Neural progenitor cell (in vitro differentiated cells): ENCODE results near the gene KIAA0825. TPM values are rescaled to one million over a fixed set of nuclear protein-coding genes. Genes with fewer than 3 reads are reported as not detected.
"Not testable (repeated sequence)": the region's sequence is repeated elsewhere in the genome, so short reads cannot be mapped to it uniquely, and the experiment has no call there.

Source experiments
- DNase-seq: peaks from one replicate; pipeline ENCODE4 v3.0.0-alpha.2; 2016; ENCODE audit warnings: low spot score
- H2AFZ ChIP-seq: fragments of 200-600 bp; sonication (generic); replicated peaks from 2 replicates; pipeline ENCODE4 v1.6.1; 2016; ENCODE audit warnings: antibody characterized with exemption
- H3F3A ChIP-seq: fragments of 200-600 bp; sonication (generic); 2 replicates; pipeline ENCODE4 v1.6.1; 2016; ENCODE audit warnings: antibody characterized with exemption, low read depth
- H3K27ac ChIP-seq: fragments of 200-600 bp; sonication (generic); 2 replicates; pipeline ENCODE4 v1.5.1; 2016; ENCODE audit warnings: mild to moderate bottlenecking
- H3K27me3 ChIP-seq: fragments of 200-600 bp; sonication (generic); 2 replicates; pipeline ENCODE4 v1.6.1; 2016; ENCODE audit warnings: mild to moderate bottlenecking, moderate library complexity
- H3K36me3 ChIP-seq: fragments of 200-600 bp; sonication (generic); 2 replicates; pipeline ENCODE4 v1.5.1; 2016
- H3K4me1 ChIP-seq: fragments of 200-600 bp; sonication (generic); 2 replicates; pipeline ENCODE4 v1.6.1; 2016; ENCODE audit warnings: mixed run types
- H3K4me2 ChIP-seq: fragments of 200-600 bp; sonication (generic); 2 replicates; pipeline ENCODE4 v1.6.1; 2016
- H3K4me3 ChIP-seq: fragments of 200-600 bp; sonication (generic); 2 replicates; pipeline ENCODE4 v1.5.1; 2016
- H3K79me2 ChIP-seq: fragments of 200-600 bp; sonication (generic); 2 replicates; pipeline ENCODE4 v1.6.1; 2016; ENCODE audit warnings: low read depth
- H3K9ac ChIP-seq: fragments of 200-600 bp; sonication (generic); 2 replicates; pipeline ENCODE4 v1.6.1; 2016
- H3K9me3 ChIP-seq: fragments of 200-600 bp; sonication (generic); 2 replicates; pipeline ENCODE4 v1.5.1; 2016; ENCODE audit warnings: low read depth
- H4K20me1 ChIP-seq: fragments of 200-600 bp; sonication (generic); 2 replicates; pipeline ENCODE4 v1.6.1; 2016; ENCODE audit warnings: low read depth
- H3K27ac Mint-ChIP-seq: 3 replicates; pipeline ENCODE4 v1.8.0; 2021; ENCODE audit warnings: mixed read lengths
- H3K27me3 Mint-ChIP-seq: 2 replicates; pipeline ENCODE4 v1.8.0; 2022; ENCODE audit warnings: low read depth, mild to moderate bottlenecking, inconsistent platforms, moderate library complexity, mixed read lengths; ENCODE audit not compliant: insufficient read depth
- H3K36me3 Mint-ChIP-seq: 3 replicates; pipeline ENCODE4 v1.8.0; 2021; ENCODE audit warnings: mixed read lengths
- H3K4me1 Mint-ChIP-seq: 3 replicates; pipeline ENCODE4 v1.8.0; 2021; ENCODE audit warnings: mixed read lengths
- H3K4me3 Mint-ChIP-seq: 3 replicates; pipeline ENCODE4 v1.8.0; 2021; ENCODE audit warnings: mild to moderate bottlenecking, moderate library complexity, mixed read lengths
- H3K9me3 Mint-ChIP-seq: 3 replicates; pipeline ENCODE4 v1.8.0; 2020; ENCODE audit warnings: mixed read lengths
- CTCF ChIP-seq: fragments of 200-600 bp; sonication (generic); IDR thresholded peaks from 2 replicates; pipeline ENCODE4 v1.5.1; 2017; ENCODE audit warnings: antibody characterized with exemption, mild to moderate bottlenecking
- EZH2 ChIP-seq: fragments of 200-600 bp; sonication (generic); IDR thresholded peaks from 2 replicates; pipeline ENCODE4 v1.6.1; 2017; ENCODE audit warnings: antibody characterized with exemption, mild to moderate bottlenecking, moderate library complexity
- EZH2phosphoT487 ChIP-seq: fragments of 200-600 bp; sonication (generic); IDR thresholded peaks from 2 replicates; pipeline ENCODE4 v1.6.1; 2017; ENCODE audit warnings: antibody characterized with exemption
- total RNA-seq: library from RNA; depleted of rRNA; stranded (reverse); fragments of >200 nt; gene quantifications from 2 replicates; pipeline ENCODE4 v1.2.3, GENCODE V29; 2015; ENCODE audit warnings: low replicate concordance

KIAA0825 gene
- total RNA-seq, 1 donor from 2014 or later, result 3.7 TPM

GRCh38 chr5:94359880-94360279 is 258.5 kb downstream of the KIAA0825 start:
- Mint-ChIP-seq H3K9me3 (no peaks in the 10 kb centered on the region), H3K36me3 (no peaks in the 10 kb centered on the region), H3K4me1 (no peaks in the 10 kb centered on the region), H3K27me3 (peaks cover 2% of the 10 kb centered on the region), H3K27ac (no peak overlapping the region), H3K4me3 (no peak overlapping the region)
- Histone ChIP-seq H3K4me3 (no peak overlapping the region), H3K27ac (no peak overlapping the region), H4K20me1 (no peaks in the 10 kb centered on the region), H3K9ac (no peak overlapping the region), H2AFZ (no peak overlapping the region), H3K4me1 (peaks cover 10% of the 10 kb centered on the region), H3K36me3 (no peaks in the 10 kb centered on the region), H3K9me3 (no peaks in the 10 kb centered on the region), H3K4me2 (no peak overlapping the region), H3K79me2 (no peaks in the 10 kb centered on the region), H3K27me3 (no peaks in the 10 kb centered on the region), H3F3A (peaks cover 6% of the 10 kb centered on the region)
- TF ChIP-seq CTCF (no peak), EZH2phosphoT487 (no peak), EZH2 (no peak)
- no peak for DNase-seq

- Histone ChIP-seq H3K27me3 (no peaks in the 10 kb centered on the region), H4K20me1 (no peaks in the 10 kb centered on the region), H3K79me2 (no peaks in the 10 kb centered on the region), H3F3A (peaks cover 6% of the 10 kb centered on the region), H3K36me3 (no peaks in the 10 kb centered on the region), H2AFZ (no peak overlapping the region), H3K27ac (no peak overlapping the region), H3K4me3 (no peak overlapping the region), H3K4me2 (no peak overlapping the region), H3K9me3 (no peaks in the 10 kb centered on the region), H3K4me1 (peaks cover 15% of the 10 kb centered on the region), H3K9ac (no peak overlapping the region)
- no peak for TF ChIP-seq EZH2
- no peak for TF ChIP-seq CTCF
- no peak overlapping the region for H3K4me3 Mint-ChIP-seq
- no peaks in the 10 kb centered on the region for H3K4me1 Mint-ChIP-seq
- H3K9me3 Mint-ChIP-seq, result no peaks in the 10 kb centered on the region
- H3K27ac Mint-ChIP-seq, result no peak overlapping the region
- H3K36me3 Mint-ChIP-seq, result no peaks in the 10 kb centered on the region
- DNase-seq, result no peak
- H3K27me3 Mint-ChIP-seq, result peaks cover 2% of the 10 kb centered on the region
Observed at GRCh38 chr5:94355811-94356210, 262.6 kb downstream of the KIAA0825 start.

- not testable (repeated sequence) for H3K27ac Mint-ChIP-seq, H3K36me3 Mint-ChIP-seq, H3K4me1 Mint-ChIP-seq, H3K27ac ChIP-seq, H3K9me3 ChIP-seq, H4K20me1 ChIP-seq, H3K27me3 Mint-ChIP-seq, H3K9ac ChIP-seq, H3K36me3 ChIP-seq, H3F3A ChIP-seq, H3K4me3 ChIP-seq, H3K79me2 ChIP-seq, H3K9me3 Mint-ChIP-seq, H2AFZ ChIP-seq, H3K27me3 ChIP-seq, H3K4me3 Mint-ChIP-seq
- Histone ChIP-seq H3K4me1 (peaks cover 15% of the 10 kb centered on the region), H3K4me2 (peak overlapping the region; percentile 21)
- peak; percentile 27 for DNase-seq
Observed at GRCh38 chr5:94354837-94355485, 263.4 kb downstream of the KIAA0825 start.

- Mint-ChIP-seq H3K27me3 (peaks cover 2% of the 10 kb centered on the region), H3K27ac (no peak overlapping the region), H3K4me1 (no peaks in the 10 kb centered on the region), H3K9me3 (no peaks in the 10 kb centered on the region), H3K36me3 (no peaks in the 10 kb centered on the region), H3K4me3 (no peak overlapping the region)
- H3K4me3 ChIP-seq, result no peak overlapping the region
- no peak for DNase-seq
- H3K4me1 ChIP-seq, result peaks cover 15% of the 10 kb centered on the region
- H3K9ac ChIP-seq, result no peak overlapping the region
- no peaks in the 10 kb centered on the region for H3K27me3 ChIP-seq
- TF ChIP-seq CTCF, result no peak
- TF ChIP-seq EZH2phosphoT487, result no peak
- TF ChIP-seq EZH2, result no peak
- no peaks in the 10 kb centered on the region for H3K36me3 ChIP-seq
- H3K79me2 ChIP-seq, result peaks cover 6% of the 10 kb centered on the region
- H2AFZ ChIP-seq, result no peak overlapping the region
- no peak overlapping the region for H3K27ac ChIP-seq
- H3F3A ChIP-seq, result peaks cover 6% of the 10 kb centered on the region
- no peaks in the 10 kb centered on the region for H3K9me3 ChIP-seq
- no peaks in the 10 kb centered on the region for H4K20me1 ChIP-seq
- H3K4me2 ChIP-seq, result no peak overlapping the region
Observed at GRCh38 chr5:94353605-94354004, 264.8 kb downstream of the KIAA0825 start.
